Measurements from ENCODE around the gene GLB1L. TPM values are rescaled to one million over a fixed set of nuclear protein-coding genes. Genes with fewer than 3 reads are reported as not detected.

Gene GLB1L
- total RNA-seq, 4 donors from 2014 or later = 0.40 to 9.1 (median 3.8) TPM

Small RNA genes within 50 kb of the gene (small RNA-seq; reads per million reads assigned to genes)
- 0 reads per million in 4 donors for gene MIR153-1

Other genes with a start within 250 kb of the GLB1L start
- 1 to 10 TPM in 2 of 4 donors, under 1 TPM in 1, not detected in 1; 0.64 to 3.0 (median 1.5) TPM for gene CFAP65, start 203.9 kb downstream of the GLB1L start, total RNA-seq
- gene IHH, start 184.5 kb downstream of the GLB1L start, total RNA-seq = 10 to 100 TPM; 21.1 to 67.4 (median 65.5) TPM
- 10 to 100 TPM; 50.5 to 90.2 (median 65.3) TPM for gene NHEJ1, start 84.6 kb downstream of the GLB1L start, total RNA-seq
- gene SLC23A3, start 75.4 kb downstream of the GLB1L start, total RNA-seq = 10 to 100 TPM in 3 of 4 donors, 1 to 10 TPM in 1; 5.4 to 18.4 (median 15.7) TPM
- 100 to 1,000 TPM in 3 of 4 donors, 10 to 100 TPM in 1; 50.4 to 114 (median 106) TPM for gene CNPPD1, start 68.5 kb downstream of the GLB1L start, total RNA-seq
- gene RETREG2, start 67.2 kb downstream of the GLB1L start, total RNA-seq = 100 to 1,000 TPM in 2 of 4 donors, 10 to 100 TPM in 2; 37.8 to 226 (median 102) TPM
- 100 to 1,000 TPM in 3 of 4 donors, 10 to 100 TPM in 1; 90.2 to 156 (median 119) TPM for gene ZFAND2B, start 38.7 kb downstream of the GLB1L start, total RNA-seq
- 10 to 100 TPM in 3 of 4 donors, 1 to 10 TPM in 1; 3.4 to 28.7 (median 20.4) TPM for gene ABCB6, start 26.5 kb downstream of the GLB1L start, total RNA-seq
- 100 to 1,000 TPM in 1 of 4 donors, 10 to 100 TPM in 3; 73.2 to 243 (median 82.7) TPM for gene ATG9A, start 15.8 kb downstream of the GLB1L start, total RNA-seq
- gene ANKZF1, start 15.6 kb downstream of the GLB1L start, total RNA-seq = 100 to 1,000 TPM in 2 of 4 donors, 10 to 100 TPM in 2; 64.3 to 318 (median 114) TPM
- gene STK16, start within 50 bp of the GLB1L start, total RNA-seq = 10 to 100 TPM; 18.7 to 44.8 (median 28.2) TPM
- not detected for gene TUBA4B, start 7.8 kb upstream of the GLB1L start, total RNA-seq
- gene TUBA4A, start 8.5 kb upstream of the GLB1L start, total RNA-seq = 100 to 1,000 TPM in 1 of 4 donors, 10 to 100 TPM in 3; 39.2 to 101 (median 70.8) TPM
- 10 to 100 TPM; 22.7 to 95.0 (median 54.3) TPM for gene DNAJB2, start 33.9 kb upstream of the GLB1L start, total RNA-seq
- gene PTPRN, start 64.0 kb upstream of the GLB1L start, total RNA-seq = 1 to 10 TPM in 3 of 4 donors, under 1 TPM in 1; 0.60 to 2.6 (median 2.1) TPM
- not detected for gene RESP18, start 87.3 kb upstream of the GLB1L start, total RNA-seq
- gene DNPEP, start 142.5 kb upstream of the GLB1L start, total RNA-seq = 100 to 1,000 TPM in 2 of 4 donors, 10 to 100 TPM in 2; 61.3 to 142 (median 104) TPM
- over 10,000 TPM in 1 of 4 donors, 1,000 to 10,000 TPM in 2, 100 to 1,000 TPM in 1; 1,000 to 12,373 (median 1,519) TPM for gene DES, start 172.9 kb upstream of the GLB1L start, total RNA-seq
- gene SPEG, start 189.4 kb upstream of the GLB1L start, total RNA-seq = 10 to 100 TPM; 26.5 to 95.8 (median 48.5) TPM

Measured in transverse colon (tissue), 4 donors.